WTC11 (cell line): ENCODE data around the gene PRF1.

Source experiments
- CREB1 ChIP-seq: sonication (generic); formaldehyde crosslinking; IDR thresholded peaks from 2 replicates; pipeline ENCODE4 v1.8.0; 2023; ENCODE audit warnings: mild to moderate bottlenecking, missing genetic modification reagents
- HMGA2 ChIP-seq: fragments of 250-450 bp; sonication (Bioruptor Pico); IDR thresholded peaks from 2 replicates; pipeline ENCODE4 v1.4.0; 2021; ENCODE audit warnings: mild to moderate bottlenecking, moderate library complexity
- NFYB ChIP-seq: sonication (generic); formaldehyde crosslinking; conservative IDR thresholded peaks from 2 replicates; pipeline ENCODE4 v1.8.0; 2022; ENCODE audit warnings: low read depth, missing genetic modification reagents
- ZNF671 ChIP-seq: fragments of 250-450 bp; sonication (Bioruptor Pico); IDR thresholded peaks from 2 replicates; pipeline ENCODE4 v1.8.0; 2021; ENCODE audit warnings: mild to moderate bottlenecking
- TF ChIP-seq, protein P1 (sequence below): fragments of 200-600 bp; IDR thresholded peaks from 2 replicates; pipeline ENCODE4 v1.8.0; 2022; ENCODE audit warnings: antibody characterized with exemption
- TF ChIP-seq, protein P2 (sequence below): sonication (generic); formaldehyde crosslinking; IDR thresholded peaks from 2 replicates; pipeline ENCODE4 v1.8.1; 2022; ENCODE audit warnings: low read depth, mild to moderate bottlenecking, moderate library complexity, missing genetic modification reagents, borderline replicate concordance
- TF ChIP-seq, protein P3 (sequence below): sonication (generic); formaldehyde crosslinking; IDR thresholded peaks from 2 replicates; pipeline ENCODE4 v1.8.0; 2023; ENCODE audit warnings: missing genetic modification reagents
- TF ChIP-seq, protein P4 (sequence below): sonication (generic); formaldehyde crosslinking; IDR thresholded peaks from 2 replicates; pipeline ENCODE4 v1.8.0; 2022; ENCODE audit warnings: missing genetic modification reagents
- TF ChIP-seq, protein P5 (sequence below): sonication (generic); formaldehyde crosslinking; IDR thresholded peaks from 2 replicates; pipeline ENCODE4 v1.8.1; 2022; ENCODE audit warnings: mild to moderate bottlenecking, missing genetic modification reagents, moderate library complexity, borderline replicate concordance
- TF ChIP-seq, protein P6 (sequence below): sonication (generic); formaldehyde crosslinking; IDR thresholded peaks from 2 replicates; pipeline ENCODE4 v1.8.1; 2023; ENCODE audit warnings: mild to moderate bottlenecking, missing genetic modification reagents, moderate library complexity
- TF ChIP-seq, protein P7 (sequence below): sonication (generic); formaldehyde crosslinking; IDR thresholded peaks from 2 replicates; pipeline ENCODE4 v1.8.1; 2023; ENCODE audit warnings: mild to moderate bottlenecking, missing genetic modification reagents
- TF ChIP-seq, protein P8 (sequence below): sonication (generic); formaldehyde crosslinking; IDR thresholded peaks from 2 replicates; pipeline ENCODE4 v1.8.0; 2022; ENCODE audit warnings: mild to moderate bottlenecking, missing genetic modification reagents

DNA sequence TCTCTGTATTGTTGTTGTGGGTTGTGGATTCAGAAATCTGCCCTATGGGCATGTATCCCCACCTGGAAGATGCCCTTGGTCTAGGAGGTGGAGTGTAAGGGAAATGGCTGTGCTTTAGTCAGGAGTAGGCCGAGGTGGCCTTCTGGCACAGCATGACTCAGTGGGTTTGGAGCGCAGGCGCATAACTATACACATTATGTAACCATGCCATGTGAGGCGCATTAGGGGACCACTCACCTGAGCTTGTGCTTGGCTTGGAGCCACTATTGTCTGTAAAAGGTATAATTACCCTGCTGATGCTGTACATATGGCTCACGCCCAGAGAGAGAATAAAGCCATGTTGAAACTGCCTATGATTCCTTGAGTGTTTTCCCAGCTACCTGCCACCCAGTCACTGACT lies 49.1 kb upstream of the PRF1 start:
- TF ChIP-seq, protein P1, sequence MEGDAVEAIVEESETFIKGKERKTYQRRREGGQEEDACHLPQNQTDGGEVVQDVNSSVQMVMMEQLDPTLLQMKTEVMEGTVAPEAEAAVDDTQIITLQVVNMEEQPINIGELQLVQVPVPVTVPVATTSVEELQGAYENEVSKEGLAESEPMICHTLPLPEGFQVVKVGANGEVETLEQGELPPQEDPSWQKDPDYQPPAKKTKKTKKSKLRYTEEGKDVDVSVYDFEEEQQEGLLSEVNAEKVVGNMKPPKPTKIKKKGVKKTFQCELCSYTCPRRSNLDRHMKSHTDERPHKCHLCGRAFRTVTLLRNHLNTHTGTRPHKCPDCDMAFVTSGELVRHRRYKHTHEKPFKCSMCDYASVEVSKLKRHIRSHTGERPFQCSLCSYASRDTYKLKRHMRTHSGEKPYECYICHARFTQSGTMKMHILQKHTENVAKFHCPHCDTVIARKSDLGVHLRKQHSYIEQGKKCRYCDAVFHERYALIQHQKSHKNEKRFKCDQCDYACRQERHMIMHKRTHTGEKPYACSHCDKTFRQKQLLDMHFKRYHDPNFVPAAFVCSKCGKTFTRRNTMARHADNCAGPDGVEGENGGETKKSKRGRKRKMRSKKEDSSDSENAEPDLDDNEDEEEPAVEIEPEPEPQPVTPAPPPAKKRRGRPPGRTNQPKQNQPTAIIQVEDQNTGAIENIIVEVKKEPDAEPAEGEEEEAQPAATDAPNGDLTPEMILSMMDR: no peak
- TF ChIP-seq, protein P2, sequence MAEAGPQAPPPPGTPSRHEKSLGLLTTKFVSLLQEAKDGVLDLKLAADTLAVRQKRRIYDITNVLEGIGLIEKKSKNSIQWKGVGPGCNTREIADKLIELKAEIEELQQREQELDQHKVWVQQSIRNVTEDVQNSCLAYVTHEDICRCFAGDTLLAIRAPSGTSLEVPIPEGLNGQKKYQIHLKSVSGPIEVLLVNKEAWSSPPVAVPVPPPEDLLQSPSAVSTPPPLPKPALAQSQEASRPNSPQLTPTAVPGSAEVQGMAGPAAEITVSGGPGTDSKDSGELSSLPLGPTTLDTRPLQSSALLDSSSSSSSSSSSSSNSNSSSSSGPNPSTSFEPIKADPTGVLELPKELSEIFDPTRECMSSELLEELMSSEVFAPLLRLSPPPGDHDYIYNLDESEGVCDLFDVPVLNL (CRISPR knock-in tag): no peak
- TF ChIP-seq, protein P3, sequence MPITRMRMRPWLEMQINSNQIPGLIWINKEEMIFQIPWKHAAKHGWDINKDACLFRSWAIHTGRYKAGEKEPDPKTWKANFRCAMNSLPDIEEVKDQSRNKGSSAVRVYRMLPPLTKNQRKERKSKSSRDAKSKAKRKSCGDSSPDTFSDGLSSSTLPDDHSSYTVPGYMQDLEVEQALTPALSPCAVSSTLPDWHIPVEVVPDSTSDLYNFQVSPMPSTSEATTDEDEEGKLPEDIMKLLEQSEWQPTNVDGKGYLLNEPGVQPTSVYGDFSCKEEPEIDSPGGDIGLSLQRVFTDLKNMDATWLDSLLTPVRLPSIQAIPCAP (CRISPR knock-in tag): no peak
- TF ChIP-seq NFYB (no peak), CREB1 (CRISPR knock-in tag) (no peak), ZNF671 (CRISPR knock-in tag) (no peak), HMGA2 (no peak)
- TF ChIP-seq, protein P4, sequence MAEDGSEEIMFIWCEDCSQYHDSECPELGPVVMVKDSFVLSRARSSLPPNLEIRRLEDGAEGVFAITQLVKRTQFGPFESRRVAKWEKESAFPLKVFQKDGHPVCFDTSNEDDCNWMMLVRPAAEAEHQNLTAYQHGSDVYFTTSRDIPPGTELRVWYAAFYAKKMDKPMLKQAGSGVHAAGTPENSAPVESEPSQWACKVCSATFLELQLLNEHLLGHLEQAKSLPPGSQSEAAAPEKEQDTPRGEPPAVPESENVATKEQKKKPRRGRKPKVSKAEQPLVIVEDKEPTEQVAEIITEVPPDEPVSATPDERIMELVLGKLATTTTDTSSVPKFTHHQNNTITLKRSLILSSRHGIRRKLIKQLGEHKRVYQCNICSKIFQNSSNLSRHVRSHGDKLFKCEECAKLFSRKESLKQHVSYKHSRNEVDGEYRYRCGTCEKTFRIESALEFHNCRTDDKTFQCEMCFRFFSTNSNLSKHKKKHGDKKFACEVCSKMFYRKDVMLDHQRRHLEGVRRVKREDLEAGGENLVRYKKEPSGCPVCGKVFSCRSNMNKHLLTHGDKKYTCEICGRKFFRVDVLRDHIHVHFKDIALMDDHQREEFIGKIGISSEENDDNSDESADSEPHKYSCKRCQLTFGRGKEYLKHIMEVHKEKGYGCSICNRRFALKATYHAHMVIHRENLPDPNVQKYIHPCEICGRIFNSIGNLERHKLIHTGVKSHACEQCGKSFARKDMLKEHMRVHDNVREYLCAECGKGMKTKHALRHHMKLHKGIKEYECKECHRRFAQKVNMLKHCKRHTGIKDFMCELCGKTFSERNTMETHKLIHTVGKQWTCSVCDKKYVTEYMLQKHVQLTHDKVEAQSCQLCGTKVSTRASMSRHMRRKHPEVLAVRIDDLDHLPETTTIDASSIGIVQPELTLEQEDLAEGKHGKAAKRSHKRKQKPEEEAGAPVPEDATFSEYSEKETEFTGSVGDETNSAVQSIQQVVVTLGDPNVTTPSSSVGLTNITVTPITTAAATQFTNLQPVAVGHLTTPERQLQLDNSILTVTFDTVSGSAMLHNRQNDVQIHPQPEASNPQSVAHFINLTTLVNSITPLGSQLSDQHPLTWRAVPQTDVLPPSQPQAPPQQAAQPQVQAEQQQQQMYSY: no peak
- TF ChIP-seq, protein P5, sequence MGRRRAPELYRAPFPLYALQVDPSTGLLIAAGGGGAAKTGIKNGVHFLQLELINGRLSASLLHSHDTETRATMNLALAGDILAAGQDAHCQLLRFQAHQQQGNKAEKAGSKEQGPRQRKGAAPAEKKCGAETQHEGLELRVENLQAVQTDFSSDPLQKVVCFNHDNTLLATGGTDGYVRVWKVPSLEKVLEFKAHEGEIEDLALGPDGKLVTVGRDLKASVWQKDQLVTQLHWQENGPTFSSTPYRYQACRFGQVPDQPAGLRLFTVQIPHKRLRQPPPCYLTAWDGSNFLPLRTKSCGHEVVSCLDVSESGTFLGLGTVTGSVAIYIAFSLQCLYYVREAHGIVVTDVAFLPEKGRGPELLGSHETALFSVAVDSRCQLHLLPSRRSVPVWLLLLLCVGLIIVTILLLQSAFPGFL (CRISPR knock-in tag): no peak
- TF ChIP-seq, protein P6, sequence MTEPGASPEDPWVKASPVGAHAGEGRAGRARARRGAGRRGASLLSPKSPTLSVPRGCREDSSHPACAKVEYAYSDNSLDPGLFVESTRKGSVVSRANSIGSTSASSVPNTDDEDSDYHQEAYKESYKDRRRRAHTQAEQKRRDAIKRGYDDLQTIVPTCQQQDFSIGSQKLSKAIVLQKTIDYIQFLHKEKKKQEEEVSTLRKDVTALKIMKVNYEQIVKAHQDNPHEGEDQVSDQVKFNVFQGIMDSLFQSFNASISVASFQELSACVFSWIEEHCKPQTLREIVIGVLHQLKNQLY (CRISPR knock-in tag): no peak
- TF ChIP-seq, protein P7, sequence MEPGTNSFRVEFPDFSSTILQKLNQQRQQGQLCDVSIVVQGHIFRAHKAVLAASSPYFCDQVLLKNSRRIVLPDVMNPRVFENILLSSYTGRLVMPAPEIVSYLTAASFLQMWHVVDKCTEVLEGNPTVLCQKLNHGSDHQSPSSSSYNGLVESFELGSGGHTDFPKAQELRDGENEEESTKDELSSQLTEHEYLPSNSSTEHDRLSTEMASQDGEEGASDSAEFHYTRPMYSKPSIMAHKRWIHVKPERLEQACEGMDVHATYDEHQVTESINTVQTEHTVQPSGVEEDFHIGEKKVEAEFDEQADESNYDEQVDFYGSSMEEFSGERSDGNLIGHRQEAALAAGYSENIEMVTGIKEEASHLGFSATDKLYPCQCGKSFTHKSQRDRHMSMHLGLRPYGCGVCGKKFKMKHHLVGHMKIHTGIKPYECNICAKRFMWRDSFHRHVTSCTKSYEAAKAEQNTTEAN (CRISPR knock-in tag): no peak
- TF ChIP-seq, protein P8, sequence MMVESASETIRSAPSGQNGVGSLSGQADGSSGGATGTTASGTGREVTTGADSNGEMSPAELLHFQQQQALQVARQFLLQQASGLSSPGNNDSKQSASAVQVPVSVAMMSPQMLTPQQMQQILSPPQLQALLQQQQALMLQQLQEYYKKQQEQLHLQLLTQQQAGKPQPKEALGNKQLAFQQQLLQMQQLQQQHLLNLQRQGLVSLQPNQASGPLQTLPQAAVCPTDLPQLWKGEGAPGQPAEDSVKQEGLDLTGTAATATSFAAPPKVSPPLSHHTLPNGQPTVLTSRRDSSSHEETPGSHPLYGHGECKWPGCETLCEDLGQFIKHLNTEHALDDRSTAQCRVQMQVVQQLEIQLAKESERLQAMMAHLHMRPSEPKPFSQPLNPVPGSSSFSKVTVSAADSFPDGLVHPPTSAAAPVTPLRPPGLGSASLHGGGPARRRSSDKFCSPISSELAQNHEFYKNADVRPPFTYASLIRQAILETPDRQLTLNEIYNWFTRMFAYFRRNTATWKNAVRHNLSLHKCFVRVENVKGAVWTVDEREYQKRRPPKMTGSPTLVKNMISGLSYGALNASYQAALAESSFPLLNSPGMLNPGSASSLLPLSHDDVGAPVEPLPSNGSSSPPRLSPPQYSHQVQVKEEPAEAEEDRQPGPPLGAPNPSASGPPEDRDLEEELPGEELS (CRISPR knock-in tag): no peak
